ENCODE data around the gene SH3BP2.

Gene SH3BP2

DNA sequence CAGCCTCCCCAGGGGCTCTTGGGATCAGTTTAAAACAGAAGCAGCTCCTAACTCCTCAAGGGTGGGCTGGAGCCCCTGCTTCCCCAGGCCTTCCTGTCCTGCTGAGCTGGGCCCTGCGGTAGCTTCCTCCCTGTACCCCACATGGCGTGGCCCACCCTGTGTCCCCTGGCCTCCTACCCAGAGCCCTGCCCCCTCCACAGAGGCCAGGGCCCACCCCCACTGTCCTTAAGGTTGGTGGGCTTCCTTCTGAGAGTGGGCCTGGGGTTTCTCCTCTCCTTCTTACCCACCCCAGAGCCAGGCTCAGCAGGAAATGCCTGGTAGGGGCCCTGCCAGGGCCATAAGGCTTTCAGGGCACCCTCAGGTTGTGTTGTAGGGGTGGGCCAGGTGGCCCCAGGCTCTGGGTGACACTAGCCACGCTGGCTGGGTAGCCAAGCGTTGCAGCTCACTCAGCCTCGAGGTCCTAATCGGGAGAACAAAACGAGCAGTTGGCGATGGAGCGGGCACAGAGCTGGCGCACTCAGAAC lies 11.6 kb downstream of the SH3BP2 start:
- DNase-seq = no peak

DNA sequence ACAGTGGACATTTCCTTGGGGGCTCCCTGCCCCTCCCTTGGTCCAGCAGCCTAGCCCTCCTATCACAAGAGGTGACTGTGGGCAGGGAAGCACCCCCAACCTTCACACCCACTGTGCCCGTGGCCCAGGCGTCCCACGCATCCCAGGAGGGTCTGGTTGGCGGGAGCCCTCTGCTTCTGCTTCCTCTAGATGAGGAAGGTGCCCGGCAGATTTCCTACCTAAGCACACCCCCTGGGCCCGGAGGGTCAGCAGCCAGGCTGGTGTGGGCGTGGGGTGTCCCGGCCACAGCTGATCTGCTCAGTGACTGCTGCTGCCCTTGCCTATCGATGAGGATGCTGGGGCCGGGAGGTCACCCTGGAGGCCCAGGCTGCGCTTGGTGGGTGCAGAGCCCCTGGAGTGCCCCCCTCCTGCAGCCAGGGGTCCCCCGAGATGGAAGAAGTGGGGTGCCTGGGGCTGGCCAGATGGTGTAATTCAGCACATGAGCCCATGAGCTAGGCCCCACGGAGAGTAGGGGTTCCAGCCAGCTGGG lies 12.2 kb downstream of the SH3BP2 start:
- DNase-seq = no peak

DNA sequence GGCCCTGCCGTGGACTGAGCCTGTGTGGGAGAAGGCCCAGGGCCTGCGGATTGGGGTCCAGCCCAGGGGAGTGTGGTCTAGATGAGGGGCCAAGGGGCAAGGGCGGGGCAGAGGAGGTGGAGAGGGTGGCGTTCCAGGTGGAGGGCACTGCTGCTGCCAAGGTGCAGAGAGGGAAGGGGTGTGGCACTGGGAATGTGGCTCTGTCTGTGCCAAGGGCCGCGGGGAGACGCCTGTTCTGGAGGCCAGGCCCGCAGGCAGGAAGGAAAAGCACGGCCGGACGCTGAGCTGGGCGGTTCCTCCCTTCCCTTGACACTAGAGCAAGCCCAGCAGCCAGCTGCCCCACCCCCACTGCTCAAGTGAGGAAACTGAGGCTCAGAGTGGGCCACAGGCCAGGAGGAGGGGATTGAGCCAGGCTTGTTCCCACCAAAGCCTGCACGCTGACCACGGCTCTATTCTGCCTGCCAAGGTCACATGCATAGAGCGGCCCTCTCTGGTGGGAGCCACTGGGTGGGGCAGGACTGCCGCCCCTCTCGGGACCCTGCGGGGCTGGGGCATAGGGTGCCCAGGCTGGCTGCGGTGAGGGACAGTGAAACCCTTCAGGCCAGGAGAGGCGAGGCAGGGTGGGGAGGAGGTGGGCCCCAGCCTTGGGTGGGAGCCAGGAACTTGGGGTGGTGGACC lies 13.0 kb downstream of the SH3BP2 start:
- DNase-seq = no peak

DNA sequence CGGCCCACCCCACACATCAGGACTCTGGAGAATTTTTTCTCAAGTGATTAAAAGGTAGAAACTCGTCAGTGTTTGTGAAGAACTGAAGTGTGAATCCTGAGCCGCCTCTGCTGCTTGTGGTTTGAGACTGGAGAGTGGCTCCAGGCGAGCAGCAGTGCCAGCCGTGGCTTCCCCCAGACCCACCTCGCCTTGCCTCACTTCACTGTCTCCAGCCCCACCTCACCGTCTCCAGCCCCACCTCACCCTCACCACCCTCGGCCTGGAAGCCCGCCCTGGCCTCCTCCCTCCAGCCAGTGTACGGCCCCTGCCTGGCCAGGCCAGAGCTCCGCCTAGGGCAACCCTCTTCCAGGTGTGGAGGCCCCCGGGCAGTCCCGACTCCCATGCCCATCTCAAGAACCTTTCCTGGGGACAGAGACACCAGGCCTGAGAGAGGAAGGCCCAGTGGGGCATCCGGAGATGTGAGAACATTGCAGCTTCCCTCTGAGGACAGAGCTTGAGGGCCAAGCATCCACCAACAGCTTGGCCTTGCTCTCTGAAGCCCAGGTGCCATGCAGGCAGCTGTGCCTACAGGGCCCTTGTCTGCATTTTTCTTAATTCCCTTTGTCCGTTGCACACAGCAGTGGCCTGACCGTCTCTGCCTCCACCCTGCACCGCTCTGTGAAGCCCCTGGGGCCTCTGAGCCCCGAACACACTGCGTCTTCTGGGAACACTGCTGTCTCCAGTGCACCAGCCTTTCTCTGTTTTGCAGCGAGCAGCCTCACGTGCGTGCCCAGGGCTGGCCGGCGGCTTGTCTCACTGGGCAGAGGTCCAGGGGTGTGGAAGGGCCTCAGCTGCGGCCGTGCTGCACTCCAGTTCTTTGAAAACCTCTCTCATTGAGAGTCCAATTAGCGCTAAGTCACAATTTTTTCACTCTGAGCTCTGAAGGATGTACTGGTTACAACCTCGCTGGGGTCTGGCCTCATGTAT lies 13.8 kb downstream of the SH3BP2 start:
- no peak for DNase-seq

DNA sequence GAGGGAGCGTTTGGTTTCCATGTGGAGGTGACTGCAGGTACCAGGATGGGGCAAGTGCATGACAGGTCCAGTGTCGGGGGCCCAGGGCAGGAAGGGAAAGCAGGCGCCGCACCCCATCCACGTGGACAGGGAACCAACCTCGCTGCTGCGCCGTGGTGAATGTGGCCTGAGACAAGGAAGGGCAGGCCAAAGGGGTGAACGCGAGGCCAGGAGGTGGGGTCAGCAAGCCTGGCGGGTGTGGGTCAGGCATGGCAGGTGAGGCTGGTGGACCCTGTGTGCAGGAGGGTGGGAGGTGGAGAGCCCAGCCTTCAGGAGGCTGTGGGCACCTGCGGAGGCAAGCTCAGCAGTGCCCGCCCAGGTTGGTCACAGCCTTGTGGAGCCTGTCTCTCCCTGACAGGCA lies 14.7 kb downstream of the SH3BP2 start:
- no peak for DNase-seq

DNA sequence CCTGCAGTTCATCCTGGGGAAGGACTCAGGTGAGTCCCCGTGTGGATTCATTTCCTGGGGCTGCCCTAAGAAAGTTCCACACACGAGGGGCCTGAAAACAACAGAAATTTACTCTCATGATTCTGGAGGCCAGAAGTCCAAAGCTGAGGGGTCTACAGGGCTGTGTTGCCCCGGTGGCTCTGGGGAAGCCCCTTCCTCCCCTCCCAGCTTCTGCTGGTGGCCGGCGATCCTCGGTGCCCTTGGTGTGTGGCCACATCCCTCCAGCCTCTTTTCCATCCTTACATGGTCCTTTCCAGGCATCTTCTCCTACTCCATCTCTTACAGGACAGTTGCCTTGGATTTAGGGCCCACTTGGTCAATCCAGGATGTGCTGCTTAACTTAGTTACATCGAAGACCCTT lies 15.1 kb downstream of the SH3BP2 start:
- DNase-seq = no peak

DNA sequence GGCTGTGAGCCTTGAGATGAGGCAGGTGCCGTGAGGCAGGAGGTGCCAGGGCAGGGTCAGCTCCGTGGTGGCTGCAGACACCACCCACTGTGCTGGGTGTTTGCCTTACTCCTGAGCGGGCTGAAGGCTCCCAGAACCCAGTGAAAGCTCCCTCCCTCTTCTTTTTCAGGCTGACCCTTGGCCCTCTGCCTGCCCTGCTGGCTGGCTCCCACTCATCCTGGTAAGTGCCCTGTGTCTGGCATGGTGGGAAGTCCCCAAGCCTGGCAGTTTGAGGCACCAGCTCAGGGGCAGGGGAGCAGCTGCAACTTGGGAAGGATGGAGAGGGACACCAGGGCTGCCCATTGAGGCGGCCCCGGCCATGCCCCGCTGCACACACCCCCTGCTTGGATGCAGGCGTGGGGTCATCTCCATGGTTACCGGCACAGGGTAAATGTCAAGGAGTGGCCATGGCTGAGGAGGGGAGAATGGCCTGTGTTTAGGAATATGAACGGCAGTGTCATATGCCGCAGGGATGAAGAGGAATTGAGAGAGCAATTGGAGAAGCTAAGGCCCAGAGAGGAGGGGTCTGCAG lies 16.8 kb downstream of the SH3BP2 start:
- DNase-seq = no peak

DNA sequence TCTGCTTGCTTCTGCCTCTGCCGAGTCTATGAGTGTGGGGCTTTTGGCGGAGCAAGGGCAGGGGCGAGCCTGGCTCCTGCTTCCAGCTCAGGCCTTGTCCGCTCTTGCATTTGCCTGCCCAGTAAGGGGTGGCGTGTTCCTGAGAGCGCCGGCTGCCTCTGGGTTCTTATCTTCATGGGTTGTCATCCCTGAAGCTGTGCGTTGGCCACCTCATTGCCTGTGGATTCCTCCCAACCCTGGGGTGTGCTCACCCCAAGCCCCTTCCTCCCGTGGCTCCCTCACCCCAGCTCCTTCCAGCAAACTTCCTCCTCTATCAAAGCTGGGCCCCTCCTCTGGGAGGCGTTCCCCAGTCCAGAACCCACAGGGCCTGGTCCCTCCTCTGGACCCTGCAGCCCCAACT lies 17.5 kb downstream of the SH3BP2 start:
- peak; percentile 24 for DNase-seq

DNA sequence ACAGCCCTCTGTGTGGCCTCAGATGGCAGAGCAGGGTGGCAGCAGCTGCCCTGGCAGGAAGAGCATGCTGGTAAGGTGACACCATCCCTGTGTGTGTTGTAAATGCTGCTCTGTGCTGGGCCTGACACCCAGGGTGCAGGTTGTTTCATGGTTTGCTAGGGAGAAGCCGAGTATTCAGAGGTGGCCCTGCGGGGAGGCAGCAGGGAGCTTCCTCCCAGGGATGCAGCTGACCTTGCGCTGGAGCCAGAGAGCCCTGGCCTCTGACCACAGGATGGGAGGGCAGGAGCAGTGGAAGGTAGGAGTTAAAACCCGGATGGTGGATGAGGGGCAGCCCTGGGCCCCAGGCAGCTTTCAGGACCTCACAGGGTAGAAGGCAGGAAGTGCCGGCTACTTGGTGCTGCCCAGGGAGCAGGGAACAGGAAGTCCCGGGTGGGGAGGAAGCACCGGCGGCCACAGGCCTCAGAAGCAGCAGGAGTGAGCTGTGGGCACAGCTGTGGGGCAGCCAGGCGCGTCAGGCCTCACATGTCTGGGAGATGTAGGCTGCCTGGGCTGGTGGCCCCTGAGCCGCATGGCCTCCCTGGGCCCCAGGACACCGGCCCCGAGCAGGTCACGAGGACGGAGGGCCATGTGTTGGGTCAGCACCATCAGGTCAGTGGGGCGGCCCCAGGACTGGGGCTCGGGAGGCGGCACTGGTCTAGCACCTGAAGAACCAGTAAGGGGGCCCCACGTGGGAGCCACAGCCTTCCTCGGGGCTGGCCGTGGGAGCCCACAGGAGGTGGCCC lies 19.1 kb downstream of the SH3BP2 start:
- peak; percentile 70 for DNase-seq

DNA sequence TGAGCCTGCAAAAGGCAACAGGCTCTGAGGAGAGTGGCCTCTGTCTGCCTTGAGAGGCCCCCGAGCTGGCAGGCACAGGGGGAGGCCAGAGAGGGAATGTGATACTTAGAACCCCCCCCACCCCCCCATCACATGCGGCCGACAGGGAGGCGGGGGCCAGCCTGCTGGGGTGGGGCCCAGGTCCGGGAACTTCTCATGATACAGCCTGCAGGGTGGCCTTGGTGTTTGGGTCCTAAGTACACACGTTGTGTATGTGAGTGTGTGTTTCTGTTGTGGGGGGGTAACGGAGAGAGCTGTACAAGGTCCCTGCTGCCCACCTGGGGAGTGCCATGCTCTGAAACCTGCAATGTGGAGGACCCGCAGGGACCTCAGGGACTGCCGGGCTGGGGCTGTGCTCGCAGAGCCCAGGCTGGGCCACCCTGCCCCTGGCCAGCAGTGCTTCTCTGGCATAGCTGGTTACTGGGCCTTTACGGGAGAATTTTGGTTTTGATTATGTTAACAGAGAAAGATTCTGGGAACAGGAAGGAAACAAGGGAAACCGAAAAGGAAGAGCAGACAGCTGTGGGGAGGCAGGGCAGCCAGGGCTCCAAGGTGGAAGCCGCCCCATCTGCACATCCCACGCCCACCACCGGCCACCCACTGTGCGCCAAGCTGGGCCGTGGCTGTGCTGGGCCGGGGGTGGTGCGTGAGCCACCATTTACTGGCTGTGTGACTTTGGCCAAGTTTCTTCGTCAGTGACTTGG lies 19.9 kb downstream of the SH3BP2 start:
- no peak for DNase-seq

DNA sequence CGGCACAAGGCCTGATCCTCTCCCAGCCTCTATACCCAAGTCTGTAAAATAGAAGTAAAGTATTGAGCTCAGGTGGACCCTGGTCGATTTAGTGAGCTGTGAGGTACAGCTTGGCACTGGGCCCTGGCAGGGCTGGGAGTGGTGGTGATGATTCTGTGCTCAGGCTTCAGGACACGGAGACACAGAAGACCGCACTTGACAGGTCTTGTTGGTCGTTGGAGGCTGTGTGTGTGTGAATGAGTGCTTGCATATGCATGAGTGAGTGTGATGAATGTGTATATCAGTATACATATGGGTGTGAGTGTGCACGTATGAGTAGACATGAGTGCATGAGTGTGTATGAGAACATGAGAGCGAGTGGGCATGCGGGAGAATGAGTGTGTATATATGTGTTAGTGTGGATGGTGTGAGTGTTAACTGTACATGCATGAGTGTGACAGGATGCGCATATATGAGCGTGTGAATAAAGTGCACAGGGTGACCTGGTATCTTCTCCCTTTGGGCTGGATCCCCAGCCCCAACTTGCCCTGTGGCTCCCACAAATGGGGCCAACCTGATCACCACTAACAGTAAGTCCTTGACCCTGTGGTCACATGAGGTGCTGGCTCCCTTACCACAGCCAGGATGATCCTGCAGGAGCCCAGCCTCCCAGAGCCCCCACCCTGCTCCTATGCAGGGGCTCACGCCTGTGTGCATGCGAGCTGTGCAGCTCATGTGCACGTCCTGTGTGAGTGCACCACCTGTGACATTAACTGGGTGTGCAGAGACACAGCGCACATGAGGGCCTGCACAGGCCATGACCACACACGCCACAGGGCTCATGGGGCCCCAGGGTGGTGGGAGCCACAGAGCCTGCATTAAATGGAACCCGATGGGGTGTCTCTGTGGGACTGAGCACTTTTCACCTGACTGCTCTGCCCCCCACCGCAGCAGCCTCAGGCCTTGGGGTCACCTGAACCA lies 20.8 kb downstream of the SH3BP2 start:
- no peak for DNase-seq

DNA sequence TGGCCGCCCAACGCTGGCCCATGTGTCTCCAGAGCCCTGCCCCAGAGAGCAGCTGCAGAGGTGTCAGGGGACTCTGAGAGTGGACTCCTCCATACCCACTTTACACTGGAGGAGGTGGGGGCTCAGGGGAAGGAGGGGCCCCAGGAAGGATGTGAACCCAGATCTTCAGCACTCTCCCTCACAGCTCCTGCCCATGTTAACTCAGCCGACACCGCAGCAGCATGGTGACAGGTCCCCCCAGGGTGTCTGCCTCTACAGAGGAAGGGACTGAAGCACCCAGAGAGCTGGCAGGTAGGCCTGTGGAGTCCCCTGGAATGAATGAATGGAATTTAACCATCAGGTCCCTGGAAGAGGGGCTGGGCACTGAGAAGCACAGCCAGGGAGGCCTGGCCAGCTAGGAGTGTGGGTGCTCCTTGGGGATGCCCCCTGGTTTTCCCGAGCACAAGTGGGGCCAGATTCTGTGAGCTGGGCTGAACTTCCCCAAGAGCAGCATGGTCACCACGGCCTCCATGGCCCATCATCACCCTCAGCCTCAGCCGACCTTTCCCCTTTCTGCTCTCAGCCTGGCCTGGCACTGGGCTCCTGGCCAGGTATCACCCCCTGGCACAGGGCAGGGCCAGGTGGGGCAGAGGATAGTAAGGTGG lies 21.9 kb downstream of the SH3BP2 start:
- no peak for DNase-seq

DNA sequence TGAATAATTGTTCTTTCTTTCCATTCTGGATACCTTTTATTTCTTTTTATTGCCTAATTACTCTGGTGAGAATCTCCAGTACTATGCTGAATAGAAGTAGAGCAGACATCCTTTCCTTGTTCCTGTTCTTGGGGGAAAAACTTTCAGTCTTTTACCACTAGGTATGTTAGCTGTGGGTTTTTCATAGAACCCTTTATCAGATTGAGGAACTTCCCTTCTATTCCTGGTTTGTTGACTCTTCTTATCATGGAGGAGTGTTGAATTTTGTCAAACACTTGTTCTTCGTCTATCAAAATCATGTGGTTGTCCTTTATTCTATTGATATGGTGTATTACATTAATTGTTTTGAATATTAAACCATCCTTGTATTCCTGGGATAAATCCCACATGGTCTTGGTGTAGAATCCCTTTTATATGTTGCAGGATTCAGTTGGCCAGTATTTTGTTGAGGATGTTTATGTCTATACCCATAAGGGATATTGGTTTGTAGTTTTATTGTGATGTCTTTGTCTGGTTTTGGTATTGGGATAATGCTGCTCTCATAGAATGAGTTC lies 23.6 kb downstream of the SH3BP2 start:
- DNase-seq = no peak

DNA sequence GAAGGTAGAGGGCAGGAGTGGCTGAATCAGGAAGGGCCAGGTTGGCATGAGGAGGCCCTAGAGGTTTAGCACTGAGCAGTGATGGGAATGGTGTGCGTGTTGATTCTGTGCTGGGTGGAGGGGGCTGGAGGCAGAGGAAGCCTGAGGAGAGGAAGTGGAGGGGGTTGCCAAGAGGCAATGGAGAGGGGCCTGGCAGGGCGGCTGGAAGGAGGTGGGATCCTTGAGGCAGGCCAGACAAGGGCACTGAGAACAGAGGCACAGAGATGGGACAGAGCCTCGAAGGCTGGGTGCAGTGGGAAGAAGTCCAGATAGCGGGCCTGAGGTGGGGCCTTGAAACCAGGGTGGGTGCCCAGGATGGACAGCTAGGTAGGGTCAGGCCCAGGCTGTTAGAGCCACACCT lies 24.3 kb downstream of the SH3BP2 start:
- DNase-seq = no peak

DNA sequence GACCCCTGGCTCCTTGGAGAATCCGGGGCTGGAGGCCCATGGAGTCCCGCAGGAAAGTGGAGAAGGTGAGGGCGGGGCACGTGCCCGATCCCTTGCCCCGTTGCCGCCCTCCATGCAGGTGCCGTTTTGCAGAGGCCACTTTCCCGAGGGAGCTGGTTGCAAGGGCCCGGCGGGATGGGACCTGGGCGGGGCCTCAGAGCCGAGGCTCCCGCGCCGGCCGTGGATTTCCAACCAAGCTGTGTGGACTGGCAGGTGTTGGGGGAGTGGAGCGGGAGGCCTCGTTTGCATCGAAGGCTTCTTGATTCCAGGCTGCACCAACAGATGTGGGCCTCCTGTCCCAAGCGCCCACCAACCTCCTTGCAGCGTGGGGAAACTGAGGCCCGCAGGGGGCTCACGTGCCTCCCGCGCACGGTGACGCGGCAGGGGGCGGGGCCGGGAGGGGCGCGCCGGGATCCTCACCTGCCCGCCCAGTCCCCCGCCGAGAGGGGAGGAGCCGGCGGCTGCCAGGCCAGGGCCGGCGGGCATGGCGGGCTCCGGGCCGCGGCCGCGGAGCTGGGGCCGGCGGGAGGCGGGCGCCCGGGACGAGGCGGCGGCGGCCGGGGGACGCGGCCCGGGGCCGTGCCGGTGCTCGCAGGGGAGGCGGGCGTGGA lies 24.9 kb downstream of the SH3BP2 start:
- DNase-seq = no peak

DNA sequence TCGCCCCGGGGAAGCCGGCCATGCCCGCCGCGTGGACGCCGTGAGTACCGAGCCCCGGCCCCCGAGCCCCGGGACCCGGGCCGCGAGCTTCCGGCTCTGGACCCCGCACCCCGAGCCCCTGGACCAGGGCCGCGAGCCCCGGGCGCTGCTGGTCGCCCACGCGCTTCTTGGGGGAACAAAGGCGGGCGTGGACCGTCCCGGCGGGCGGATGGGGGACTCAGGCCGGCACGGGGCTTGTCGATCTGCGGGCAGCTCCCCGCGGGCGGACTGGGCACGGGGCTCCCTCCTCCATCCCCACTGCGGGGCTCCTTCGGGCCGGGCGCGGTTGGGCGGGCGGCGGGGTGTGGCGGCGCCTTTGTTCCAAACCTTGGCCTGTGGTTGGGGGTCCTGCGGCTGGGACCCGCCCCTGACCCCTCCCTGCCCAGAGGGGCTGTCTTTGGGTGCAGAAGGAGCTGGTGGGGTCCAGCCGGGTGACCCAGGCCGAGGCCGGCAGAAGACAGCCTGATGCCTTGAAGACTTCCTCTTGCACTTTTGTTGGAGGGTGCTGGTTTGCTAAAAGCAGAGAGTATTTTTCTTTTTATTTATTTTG lies 25.6 kb downstream of the SH3BP2 start:
- no peak for DNase-seq

DNA sequence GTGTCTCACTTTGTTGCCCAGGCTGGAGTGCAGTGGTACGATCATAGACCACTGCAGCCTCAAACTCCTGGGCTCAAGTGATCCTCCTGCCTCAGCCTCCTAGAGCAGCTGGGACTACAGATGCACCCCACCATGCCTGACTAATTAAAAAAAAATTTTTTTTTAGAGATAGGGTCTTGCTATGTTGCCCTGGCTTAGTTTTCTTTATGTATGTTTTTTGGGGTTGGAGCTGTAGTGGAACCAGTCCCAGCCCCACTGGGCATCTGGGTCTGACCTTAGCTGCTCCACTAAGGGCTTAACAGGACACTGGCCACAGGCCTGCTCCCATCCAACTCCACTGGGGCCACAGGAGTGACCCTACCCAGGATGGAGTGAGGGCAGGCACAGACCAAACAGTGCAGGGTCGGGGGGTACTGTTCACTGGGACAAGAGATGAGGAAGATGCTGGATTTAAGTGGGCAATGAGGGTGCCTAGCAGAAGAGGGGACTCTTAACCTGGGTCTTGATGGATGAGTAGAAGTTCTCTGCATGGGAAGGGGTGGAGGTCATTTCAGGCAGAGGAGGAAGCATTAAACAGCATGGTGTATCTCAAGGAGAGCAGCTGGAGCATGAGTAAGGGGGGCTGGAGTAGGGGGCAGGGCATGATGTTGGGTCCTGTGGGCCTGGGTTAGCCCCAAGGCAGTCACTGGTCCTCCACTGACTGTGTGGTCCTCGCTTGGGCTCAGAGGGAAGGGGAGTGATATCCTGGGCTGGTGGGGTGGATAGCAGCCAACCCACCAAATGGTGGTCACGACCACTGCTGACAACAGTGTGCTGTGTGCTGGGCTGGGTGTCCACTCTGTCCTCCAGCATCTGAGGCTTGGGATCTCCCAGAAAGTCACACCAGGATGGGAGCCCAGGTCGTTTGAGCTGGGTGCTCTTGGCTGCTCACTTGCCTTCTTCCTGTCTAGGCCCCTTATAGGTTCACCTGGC lies 26.6 kb downstream of the SH3BP2 start:
- no peak for DNase-seq

Measured in hematopoietic multipotent progenitor cell treated with erythropoietin and hydrocortisone succinate and interleukin-3 and kit ligand, for 8 days (in vitro differentiated cells).